GM06990 (cell line): ENCODE data around the gene ANGEL2.
A peak's percentile ranks its signal among the peaks of the same experiment; 100 is the strongest.
"Not testable (repeated sequence)": the region's sequence is repeated elsewhere in the genome, so short reads cannot be mapped to it uniquely, and the experiment has no call there.

Experiments
- DNase-seq: peaks from one replicate; pipeline ENCODE4 v3.0.0-alpha.2; 2011; ENCODE audit not compliant: insufficient read length; ENCODE audit errors: extremely low read depth
- H3K27me3 ChIP-seq: replicated peaks from 2 replicates; pipeline ENCODE4 v1.6.0; 2011; ENCODE audit warnings: low read length; ENCODE audit not compliant: control insufficient read depth, insufficient read depth
- H3K36me3 ChIP-seq: 2 replicates; pipeline ENCODE4 v1.5.1; 2011; ENCODE audit warnings: low read length; ENCODE audit not compliant: control insufficient read depth, insufficient read depth
- H3K4me3 ChIP-seq: replicated peaks from 2 replicates; pipeline ENCODE4 v1.5.1; 2011; ENCODE audit warnings: low read depth, mild to moderate bottlenecking, control low read depth, low read length
- CTCF ChIP-seq: IDR thresholded peaks from 2 replicates; pipeline ENCODE4 v1.5.1; 2011; ENCODE audit warnings: low read length, control low read depth, mild to moderate bottlenecking, inconsistent platforms; ENCODE audit not compliant: insufficient read depth, poor library complexity, severe bottlenecking

Gene ANGEL2

GRCh38 chr1:212970085-212970484 is 45.6 kb downstream of the ANGEL2 start:
- Histone ChIP-seq H3K4me3 (no peak overlapping the region), H3K27me3 (no peaks in the 10 kb centered on the region), H3K36me3 (peaks cover 31% of the 10 kb centered on the region)
- TF ChIP-seq CTCF: no peak
- no peak for DNase-seq

GRCh38 chr1:212968368-212968863 is 47.3 kb downstream of the ANGEL2 start:
- no peak for DNase-seq
- peaks cover 31% of the 10 kb centered on the region for H3K36me3 ChIP-seq
- H3K27me3 ChIP-seq: no peaks in the 10 kb centered on the region
- no peak overlapping the region for H3K4me3 ChIP-seq
- TF ChIP-seq CTCF: no peak

GRCh38 chr1:212967801-212968200 is 47.9 kb downstream of the ANGEL2 start:
- Histone ChIP-seq H3K27me3 (no peaks in the 10 kb centered on the region), H3K36me3 (peaks cover 35% of the 10 kb centered on the region)

GRCh38 chr1:212966616-212967015 is 49.1 kb downstream of the ANGEL2 start:
- no peak overlapping the region for H3K4me3 ChIP-seq
- TF ChIP-seq CTCF: no peak
- H3K36me3 ChIP-seq: peaks cover 34% of the 10 kb centered on the region
- no peaks in the 10 kb centered on the region for H3K27me3 ChIP-seq
- DNase-seq: no peak

More at GRCh38 chr1:212967801-212968200, 47.9 kb downstream of the ANGEL2 start:
- TF ChIP-seq CTCF: peak; percentile 60
- DNase-seq: no peak
- no peak overlapping the region for H3K4me3 ChIP-seq

- H3K4me3 ChIP-seq, DNase-seq, H3K27me3 ChIP-seq: not testable (repeated sequence)
- peaks cover 32% of the 10 kb centered on the region for H3K36me3 ChIP-seq
Measured at GRCh38 chr1:212964993-212965392, 50.7 kb downstream of the ANGEL2 start.

- no peak for DNase-seq
- no peak for TF ChIP-seq CTCF
- Histone ChIP-seq H3K4me3 (no peak overlapping the region), H3K27me3 (no peaks in the 10 kb centered on the region), H3K36me3 (peaks cover 30% of the 10 kb centered on the region)
Measured at GRCh38 chr1:212964102-212964501, 51.6 kb downstream of the ANGEL2 start.
